SK-N-MC (cell line): ENCODE measurements around the gene UNC5C.

Source experiments
- EZH2 ChIP-seq: fragments of 200-600 bp; sonication (generic); IDR thresholded peaks from one replicate; pipeline ENCODE4 v1.6.1; 2017; ENCODE audit warnings: antibody characterized with exemption
- FOXP2 ChIP-seq: optimal IDR thresholded peaks from 2 replicates; pipeline ENCODE3; 2011; ENCODE audit warnings: mild to moderate bottlenecking, moderate library complexity; ENCODE audit not compliant: insufficient read depth; ENCODE audit errors: extremely low read length, control extremely low read depth

- TF ChIP-seq FOXP2 (no peak), EZH2 (no peak)
Observed at GRCh38 chr4:95358421-95358820, 190.4 kb downstream of the UNC5C start.
